GM12878 (cell line): ENCODE results near the gene PPHLN1. TPM values are rescaled to one million over a fixed set of nuclear protein-coding genes. Genes with fewer than 3 reads are reported as not detected.

Source experiments
- ATAC-seq: fragments of 200-7000 bp; cut with Tn5 transposase; 3 replicates; pipeline ENCODE4 v1.9.1; 2020; ENCODE audit warnings: mild to moderate bottlenecking, moderate library complexity
- BruUV-seq: library from RNA; stranded (reverse); fragments of 400-500 nt; replicated peaks from 2 replicates; lab custom pipeline; 2021; lab: Mats Ljungman, UMichigan
- CTCF ChIA-PET: fragments of 300-600 bp; sonication (Branson Sonifier 250); formaldehyde crosslinking; extraction: SDS; loops from one replicate; lab custom pipeline; 2021; ENCODE audit warnings: inconsistent platforms; lab: Yijun Ruan, JAX
- POLR2A ChIA-PET: fragments of 350-600 bp; formaldehyde crosslinking; extraction: SDS; loops from one replicate; lab custom pipeline; 2021; ENCODE audit warnings: inconsistent platforms; lab: Charles Lee
- RAD21 ChIA-PET: fragments of 300-600 bp; sonication (Branson Sonifier 250); formaldehyde crosslinking; loops from one replicate; lab custom pipeline; 2023; ENCODE audit warnings: antibody characterized with exemption; ENCODE audit not compliant: unreplicated experiment; lab: Charles Lee
- SMC1A ChIA-PET: fragments of 300-600 bp; sonication (Branson Sonifier 250); formaldehyde crosslinking; loops from one replicate; lab custom pipeline; 2023; ENCODE audit not compliant: unreplicated experiment, uncharacterized antibody; lab: Charles Lee
- DNase-seq: peaks from one replicate; pipeline ENCODE4 v3.0.0-alpha.2; 2011; ENCODE audit warnings: low read depth, low spot score
- FAIRE-seq: peaks from 3 replicates; lab custom pipeline; 2011; peaks lifted over from hg19 to GRCh38; lab: Jason Lieb, UNC
- H2AFZ ChIP-seq: 2 replicates; pipeline ENCODE4 v1.6.0; 2011; ENCODE audit warnings: low read depth, low read length, control low read depth; ENCODE audit not compliant: control insufficient read depth
- H3K27ac ChIP-seq: 2 replicates; pipeline ENCODE4 v1.5.1; 2011; ENCODE audit warnings: control low read depth; ENCODE audit not compliant: control insufficient read depth, insufficient read depth
- H3K27me3 ChIP-seq, 2 experiments: replicated peaks in 1 of 2; 2 replicates each; pipeline versions ENCODE4 v1.6.0 to v1.6.1; 2011; ENCODE audit warnings: low read length in 1 of 2; ENCODE audit not compliant: control insufficient read depth in 2 of 2, insufficient read depth in 2 of 2
- H3K36me3 ChIP-seq, 2 experiments: 2 replicates each; pipeline ENCODE4 v1.5.1; 2011; ENCODE audit warnings: low read length in 1 of 2; ENCODE audit not compliant: control insufficient read depth in 2 of 2, insufficient read depth in 2 of 2
- H3K4me1 ChIP-seq: 2 replicates; pipeline ENCODE4 v1.6.1; 2011; ENCODE audit warnings: mild to moderate bottlenecking, low read length, moderate library complexity, mixed read lengths; ENCODE audit not compliant: control insufficient read depth, insufficient read depth
- H3K4me2 ChIP-seq: 2 replicates; pipeline ENCODE4 v1.6.0; 2011; ENCODE audit warnings: control low read depth; ENCODE audit not compliant: control insufficient read depth, insufficient read depth
- H3K4me3 ChIP-seq: fragments of 200-600 bp; sonication (generic); 2 replicates; pipeline ENCODE4 v1.5.1; 2016
- H3K79me2 ChIP-seq: 2 replicates; pipeline ENCODE4 v1.6.0; 2011; ENCODE audit warnings: low read length; ENCODE audit not compliant: control insufficient read depth, insufficient read depth
- H3K9ac ChIP-seq: 2 replicates; pipeline ENCODE4 v1.8.0; 2011; ENCODE audit warnings: low read length, control low read depth, mixed read lengths; ENCODE audit not compliant: control insufficient read depth, insufficient read depth
- H3K9me3 ChIP-seq: replicated peaks from 3 replicates; pipeline ENCODE4 v1.5.1; 2011; ENCODE audit warnings: mild to moderate bottlenecking, low read length; ENCODE audit not compliant: control insufficient read depth, insufficient read depth
- H4K20me1 ChIP-seq: 2 replicates; pipeline ENCODE4 v1.6.0; 2011; ENCODE audit not compliant: control insufficient read depth, insufficient read depth
- BCL11A ChIP-seq: IDR thresholded peaks from 2 replicates; pipeline ENCODE4 v1.6.1; 2011; ENCODE audit warnings: low read depth, low read length
- BRCA1 ChIP-seq: IDR thresholded peaks from 2 replicates; pipeline ENCODE4 v1.6.1; 2011; ENCODE audit warnings: low read depth, low read length, improper control_type of control experiment
- CBFB ChIP-seq: IDR thresholded peaks from 2 replicates; pipeline ENCODE4 v1.6.1; 2016; ENCODE audit warnings: antibody characterized with exemption, low read depth
- KLF5 ChIP-seq: fragments of 450-650 bp; IDR thresholded peaks from 2 replicates; pipeline ENCODE4 v1.6.1; 2014; ENCODE audit warnings: mild to moderate bottlenecking; ENCODE audit not compliant: partially characterized antibody
- NFYB ChIP-seq: IDR thresholded peaks from 2 replicates; pipeline ENCODE4 v1.6.1; 2011; ENCODE audit warnings: low read depth, mild to moderate bottlenecking, low read length, improper control_type of control experiment, moderate library complexity; ENCODE audit not compliant: insufficient read depth
- NR2F1 ChIP-seq: fragments of 450-650 bp; conservative IDR thresholded peaks from 2 replicates; pipeline ENCODE4 v1.6.1; 2017; ENCODE audit warnings: mild to moderate bottlenecking
- RAD21 ChIP-seq: IDR thresholded peaks from 2 replicates; pipeline ENCODE4 v1.6.1; 2011; ENCODE audit warnings: mild to moderate bottlenecking, low read depth, low read length, moderate library complexity; ENCODE audit not compliant: insufficient read depth
- RBBP5 ChIP-seq: fragments of 200-600 bp; sonication (generic); conservative IDR thresholded peaks from 2 replicates; pipeline ENCODE4 v1.6.1; 2016
- SMC3 ChIP-seq: IDR thresholded peaks from 2 replicates; pipeline ENCODE4 v1.6.1; 2011; ENCODE audit warnings: low read length, improper control_type of control experiment, borderline replicate concordance
- TCF7 ChIP-seq: IDR thresholded peaks from 2 replicates; pipeline ENCODE4 v1.6.1; 2014; ENCODE audit warnings: antibody characterized with exemption, borderline replicate concordance
- WGBS: methylation state at CpG from one replicate; pipeline ENCODE4 v1.1.6; 2016; ENCODE audit warnings: low lambda C conversion rate; ENCODE audit not compliant: insufficient replicate concordance, insufficient coverage; ENCODE audit errors: missing lambda C conversion rate; 5-methylcytosine and 5-hydroxymethylcytosine counted together
- in situ Hi-C: fragments of 300-500 bp; cut with MboI; formaldehyde crosslinking; loops from 9 replicates; pipeline ENCODE4 v1.14.3; 2018; ENCODE audit warnings: mixed read lengths
- intact Hi-C: fragments of 100-400 bp; cut with micrococcal nuclease; formaldehyde crosslinking; loops from one replicate; pipeline ENCODE4 v1.14.2; 2022; ENCODE audit not compliant: unreplicated experiment
- polyA plus RNA-seq, 11 experiments: library from polyadenylated mRNA; depleted of rRNA in 4 of 11; unstranded in 6 of 11; stranded (reverse) in 5 of 11; fragments of >200 nt; fragmentation: Nextera tagmentation in 4 of 11; fragmentation: Illumina TruSeq in 1 of 11; extraction: Ambion mirVana in 4 of 11; extraction: Trizol in 1 of 11; gene quantifications; 1 replicate in 1 of 11; 2 replicates in 10 of 11; pipeline versions ENCODE4 v1.2.1 to v1.2.3, GENCODE V29; 2011 to 2016; ENCODE audit warnings: inconsistent platforms in 2 of 11, missing spikeins in 2 of 11, low read depth in 1 of 11
- total RNA-seq, 4 experiments: library from RNA; depleted of rRNA in 3 of 4; stranded (reverse); fragments of >200 nt in 3 of 4; fragmentation: Illumina TruSeq in 1 of 4; extraction: Trizol in 1 of 4; gene quantifications; 2 replicates each; pipeline versions ENCODE4 v1.2.1 to v1.2.3, GENCODE V29; 2013 to 2021
- TF ChIP-seq, protein P1 (sequence below): fragments of 450-650 bp; IDR thresholded peaks from 2 replicates; pipeline ENCODE4 v1.6.1; 2017; ENCODE audit warnings: low read depth, mild to moderate bottlenecking, moderate library complexity
- TF ChIP-seq, protein P2 (sequence below): fragments of 450-650 bp; IDR thresholded peaks from 2 replicates; pipeline ENCODE4 v1.6.1; 2018; ENCODE audit warnings: borderline replicate concordance, mild to moderate bottlenecking; ENCODE audit not compliant: partially characterized antibody
- TF ChIP-seq, protein P3 (sequence below), 3 experiments: IDR thresholded peaks in 2 of 3; conservative IDR thresholded peaks in 1 of 3; 2 replicates each; pipeline ENCODE4 v1.5.1; 2011; ENCODE audit warnings: low read depth in 3 of 3, low read length in 3 of 3, mild to moderate bottlenecking in 3 of 3, control low read depth in 2 of 3, moderate library complexity in 2 of 3, inconsistent platforms in 1 of 3, mixed read lengths in 1 of 3; ENCODE audit not compliant: control insufficient read depth in 2 of 3, insufficient read depth in 1 of 3; ENCODE audit errors: extremely low read depth in 1 of 3

The PPHLN1 gene
- total and polyA plus RNA-seq, 10 of the 15 experiments (the other 5 are each of a cell fraction or from before 2014, with no cell fraction given): 73.6 to 117 (median 92.1) TPM

DNA sequence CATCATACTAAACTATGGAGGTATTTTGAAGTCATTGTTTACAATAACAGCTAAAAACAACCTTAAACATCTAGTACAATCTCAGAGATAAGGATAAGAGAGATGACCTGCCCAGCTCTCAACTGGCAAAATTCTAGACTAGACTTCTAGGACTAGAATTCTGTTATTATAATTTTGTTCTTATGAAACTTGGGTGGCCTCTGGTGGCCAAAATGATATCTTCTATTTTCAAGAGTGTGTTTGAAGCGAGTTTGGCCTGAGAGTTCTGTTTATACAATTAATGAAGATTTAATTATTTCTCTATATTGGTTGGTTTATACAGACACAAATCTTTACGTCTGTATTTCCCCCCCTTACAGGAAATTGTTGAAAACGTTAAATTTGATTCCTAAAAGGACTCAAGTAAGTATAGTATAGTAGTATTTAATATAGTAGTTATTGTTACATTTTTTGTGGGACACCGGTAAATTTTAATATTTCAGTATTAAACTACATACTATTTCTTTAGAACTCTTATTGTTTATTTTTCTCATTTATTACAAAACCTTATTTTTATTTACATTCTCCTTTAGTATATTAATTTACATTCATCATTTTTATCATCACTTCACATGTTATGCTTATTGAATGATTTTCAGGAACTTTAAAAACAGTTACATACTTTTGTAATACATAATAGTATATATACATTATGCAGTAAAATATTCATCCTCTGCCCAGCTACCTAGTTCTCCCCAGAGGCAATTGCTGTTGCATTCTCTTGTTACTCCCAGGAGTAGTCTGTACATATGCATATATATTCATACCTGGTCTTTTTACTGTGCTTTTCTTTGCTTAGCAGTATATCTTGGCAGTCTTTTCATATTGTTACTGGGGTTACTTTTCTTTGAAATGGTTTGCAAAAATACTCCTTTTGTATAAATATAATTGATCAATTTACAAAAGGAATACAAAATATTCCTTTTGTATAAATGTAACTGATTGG, 6.6 kb downstream of the PPHLN1 start:
- peaks cover 2% of the 10 kb centered on the region for H3K4me1 ChIP-seq
- H3K36me3 ChIP-seq: peaks cover 1 to 7% of the 10 kb centered on the region in 2 experiments
- H3K9me3 ChIP-seq: no peaks in the 10 kb centered on the region
- peak overlapping the region; percentile 54; the same call in 1 of the 2 replicates for H3K4me2 ChIP-seq
- H4K20me1 ChIP-seq: no peaks in the 10 kb centered on the region
- no peak overlapping the region for H2AFZ ChIP-seq
- TF ChIP-seq NR2F1: no peak
- no peak for TF ChIP-seq BCL11A
- TF ChIP-seq, protein P1, sequence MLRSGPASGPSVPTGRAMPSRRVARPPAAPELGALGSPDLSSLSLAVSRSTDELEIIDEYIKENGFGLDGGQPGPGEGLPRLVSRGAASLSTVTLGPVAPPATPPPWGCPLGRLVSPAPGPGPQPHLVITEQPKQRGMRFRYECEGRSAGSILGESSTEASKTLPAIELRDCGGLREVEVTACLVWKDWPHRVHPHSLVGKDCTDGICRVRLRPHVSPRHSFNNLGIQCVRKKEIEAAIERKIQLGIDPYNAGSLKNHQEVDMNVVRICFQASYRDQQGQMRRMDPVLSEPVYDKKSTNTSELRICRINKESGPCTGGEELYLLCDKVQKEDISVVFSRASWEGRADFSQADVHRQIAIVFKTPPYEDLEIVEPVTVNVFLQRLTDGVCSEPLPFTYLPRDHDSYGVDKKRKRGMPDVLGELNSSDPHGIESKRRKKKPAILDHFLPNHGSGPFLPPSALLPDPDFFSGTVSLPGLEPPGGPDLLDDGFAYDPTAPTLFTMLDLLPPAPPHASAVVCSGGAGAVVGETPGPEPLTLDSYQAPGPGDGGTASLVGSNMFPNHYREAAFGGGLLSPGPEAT: no peak
- peak; percentile 67; the same call in 1 of the 2 replicates for TF ChIP-seq SMC3
- TF ChIP-seq, protein P2, sequence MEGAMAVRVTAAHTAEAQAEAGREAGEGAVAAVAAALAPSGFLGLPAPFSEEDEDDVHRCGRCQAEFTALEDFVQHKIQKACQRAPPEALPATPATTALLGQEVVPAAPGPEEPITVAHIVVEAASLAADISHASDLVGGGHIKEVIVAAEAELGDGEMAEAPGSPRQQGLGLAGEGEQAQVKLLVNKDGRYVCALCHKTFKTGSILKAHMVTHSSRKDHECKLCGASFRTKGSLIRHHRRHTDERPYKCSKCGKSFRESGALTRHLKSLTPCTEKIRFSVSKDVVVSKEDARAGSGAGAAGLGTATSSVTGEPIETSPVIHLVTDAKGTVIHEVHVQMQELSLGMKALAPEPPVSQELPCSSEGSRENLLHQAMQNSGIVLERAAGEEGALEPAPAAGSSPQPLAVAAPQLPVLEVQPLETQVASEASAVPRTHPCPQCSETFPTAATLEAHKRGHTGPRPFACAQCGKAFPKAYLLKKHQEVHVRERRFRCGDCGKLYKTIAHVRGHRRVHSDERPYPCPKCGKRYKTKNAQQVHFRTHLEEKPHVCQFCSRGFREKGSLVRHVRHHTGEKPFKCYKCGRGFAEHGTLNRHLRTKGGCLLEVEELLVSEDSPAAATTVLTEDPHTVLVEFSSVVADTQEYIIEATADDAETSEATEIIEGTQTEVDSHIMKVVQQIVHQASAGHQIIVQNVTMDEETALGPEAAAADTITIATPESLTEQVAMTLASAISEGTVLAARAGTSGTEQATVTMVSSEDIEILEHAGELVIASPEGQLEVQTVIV: no peak
- TF ChIP-seq KLF5: no peak
- TF ChIP-seq, protein P3, sequence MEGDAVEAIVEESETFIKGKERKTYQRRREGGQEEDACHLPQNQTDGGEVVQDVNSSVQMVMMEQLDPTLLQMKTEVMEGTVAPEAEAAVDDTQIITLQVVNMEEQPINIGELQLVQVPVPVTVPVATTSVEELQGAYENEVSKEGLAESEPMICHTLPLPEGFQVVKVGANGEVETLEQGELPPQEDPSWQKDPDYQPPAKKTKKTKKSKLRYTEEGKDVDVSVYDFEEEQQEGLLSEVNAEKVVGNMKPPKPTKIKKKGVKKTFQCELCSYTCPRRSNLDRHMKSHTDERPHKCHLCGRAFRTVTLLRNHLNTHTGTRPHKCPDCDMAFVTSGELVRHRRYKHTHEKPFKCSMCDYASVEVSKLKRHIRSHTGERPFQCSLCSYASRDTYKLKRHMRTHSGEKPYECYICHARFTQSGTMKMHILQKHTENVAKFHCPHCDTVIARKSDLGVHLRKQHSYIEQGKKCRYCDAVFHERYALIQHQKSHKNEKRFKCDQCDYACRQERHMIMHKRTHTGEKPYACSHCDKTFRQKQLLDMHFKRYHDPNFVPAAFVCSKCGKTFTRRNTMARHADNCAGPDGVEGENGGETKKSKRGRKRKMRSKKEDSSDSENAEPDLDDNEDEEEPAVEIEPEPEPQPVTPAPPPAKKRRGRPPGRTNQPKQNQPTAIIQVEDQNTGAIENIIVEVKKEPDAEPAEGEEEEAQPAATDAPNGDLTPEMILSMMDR (IDR thresholded peaks at IDR 0.05 in 2 of 3, conservative IDR thresholded peaks at IDR 0.05 in 1 of 3; ENCODE audit: control insufficient read depth in 2 of 3, extremely low read depth in 1 of 3, insufficient read depth in 1 of 3, low read depth in 3 of 3, low read length in 3 of 3): peak; percentile 50 to 67 (median 53)
- TF ChIP-seq CBFB: no peak
- no peak for TF ChIP-seq NFYB
- TF ChIP-seq TCF7: no peak
- no peak for TF ChIP-seq BRCA1
- TF ChIP-seq RAD21: peak; percentile 88
- TF ChIP-seq RBBP5: no peak
- CTCF ChIA-PET: interaction anchor here (0.7 to 3.8 kb wide), 47 partner anchors 9 to 1392 kb away, joined by 3 to 22 read pairs (median 4); no protein-coding TSS in a partner anchor
- FAIRE-seq (no peak), ATAC-seq (peak; percentile 81), DNase-seq (no peak)
- no peak overlapping the region for H3K9ac ChIP-seq
- WGBS: 25% methylated on average over 4 of the region's 4 CpGs
- no peak overlapping the region for H3K27ac ChIP-seq
- POLR2A ChIA-PET: no interaction called here
- in situ Hi-C loops (no loop called here), intact Hi-C loops (loop anchor here (2.0 to 10.0 kb wide), 3 partner anchors 40 to 308 kb away; no protein-coding TSS in a partner anchor)
- RAD21 ChIA-PET: interaction anchor here (0.7 to 1.9 kb wide), 25 partner anchors 10 to 1055 kb away, joined by 3 to 11 read pairs (median 3); no protein-coding TSS in a partner anchor
- H3K79me2 ChIP-seq: peaks cover 73% of the 10 kb centered on the region
- no peaks in the 10 kb centered on the region for H3K27me3 ChIP-seq
- SMC1A ChIA-PET: interaction anchor here (0.6 to 4.0 kb wide), 38 partner anchors 9 to 1003 kb away, joined by 3 to 24 read pairs (median 3); partner anchors contain the start of gene GXYLT1
- no peak overlapping the region for H3K4me3 ChIP-seq
- BruUV-seq: no TSS peak
